Measurements from ENCODE around the gene ACTN1. TPM values are rescaled to one million over a fixed set of nuclear protein-coding genes. Genes with fewer than 3 reads are reported as not detected.

The ACTN1 gene
- total RNA-seq, 4 donors from 2014 or later: 31.9 to 111 (median 76.1) TPM

GRCh38 chr14:68925373-68925772 lies 53.7 kb downstream of the ACTN1 start:
- intact Hi-C loops (cut with DNase I; ENCODE audit: low total_unique reads): no loop called here
- 96 to 98% methylated on average over 10 of the region's 10 CpGs for WGBS, 2 donors
- TF ChIP-seq POLR2A (IDR thresholded peaks at IDR 0.05) (no peak), CTCF (IDR thresholded peaks at IDR 0.05) (no peak)
- H3K4me3 ChIP-seq (ENCODE audit: low read depth, poor library complexity, severe bottlenecking): no peak overlapping the region
- no peak for DNase-seq (ENCODE audit: low spot score in 2 of 2)

- no peak for DNase-seq (ENCODE audit: low spot score in 2 of 2)
- 75 to 78% methylated on average over 12 of the region's 12 CpGs for WGBS, 2 donors
- TF ChIP-seq POLR2A (IDR thresholded peaks at IDR 0.05): no peak
- no peak for TF ChIP-seq CTCF (IDR thresholded peaks at IDR 0.05)
- H3K4me3 ChIP-seq (ENCODE audit: low read depth, poor library complexity, severe bottlenecking): no peak overlapping the region
- intact Hi-C loops (cut with DNase I; ENCODE audit: low total_unique reads): no loop called here
These were observed 54.6 kb downstream of the ACTN1 start for GRCh38 chr14:68924186-68925158.

DNA sequence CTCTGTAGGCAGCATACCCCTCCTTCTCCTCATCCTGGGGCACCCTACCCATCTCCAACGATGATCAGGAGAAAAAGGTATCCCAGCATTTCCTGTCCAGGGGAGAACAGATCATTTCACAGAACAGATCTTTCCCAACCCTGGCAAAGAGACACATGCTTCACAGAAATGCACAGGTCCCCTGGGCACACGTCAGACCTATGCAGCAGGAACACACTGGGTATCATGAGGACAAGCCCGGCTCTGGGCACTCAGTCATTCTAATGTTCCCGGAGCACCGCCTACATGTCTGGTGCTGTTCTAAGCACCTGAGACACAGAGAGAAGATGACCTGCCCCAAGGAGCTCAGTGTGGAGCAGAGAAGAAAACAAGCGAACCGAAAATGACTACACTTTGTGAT lies 56.2 kb downstream of the ACTN1 start:
- TF ChIP-seq POLR2A (IDR thresholded peaks at IDR 0.05) (no peak), CTCF (IDR thresholded peaks at IDR 0.05) (no peak)
- no peak for DNase-seq (ENCODE audit: low spot score in 2 of 2)
- intact Hi-C loops (cut with DNase I; ENCODE audit: low total_unique reads): no loop called here
- H3K4me3 ChIP-seq (ENCODE audit: low read depth, poor library complexity, severe bottlenecking): no peak overlapping the region
- WGBS, 2 donors: 72 to 87% methylated on average over 7 of the region's 7 CpGs

GRCh38 chr14:68922201-68922621 lies 56.9 kb downstream of the ACTN1 start:
- 51 to 54% methylated on average over 4 to 6 of the region's 6 CpGs for WGBS, 2 donors
- TF ChIP-seq POLR2A (IDR thresholded peaks at IDR 0.05) (no peak), CTCF (IDR thresholded peaks at IDR 0.05) (no peak)
- no peak overlapping the region for H3K4me3 ChIP-seq (ENCODE audit: low read depth, poor library complexity, severe bottlenecking)
- intact Hi-C loops (cut with DNase I; ENCODE audit: low total_unique reads): no loop called here
- DNase-seq (ENCODE audit: low spot score in 2 of 2): no peak

DNA sequence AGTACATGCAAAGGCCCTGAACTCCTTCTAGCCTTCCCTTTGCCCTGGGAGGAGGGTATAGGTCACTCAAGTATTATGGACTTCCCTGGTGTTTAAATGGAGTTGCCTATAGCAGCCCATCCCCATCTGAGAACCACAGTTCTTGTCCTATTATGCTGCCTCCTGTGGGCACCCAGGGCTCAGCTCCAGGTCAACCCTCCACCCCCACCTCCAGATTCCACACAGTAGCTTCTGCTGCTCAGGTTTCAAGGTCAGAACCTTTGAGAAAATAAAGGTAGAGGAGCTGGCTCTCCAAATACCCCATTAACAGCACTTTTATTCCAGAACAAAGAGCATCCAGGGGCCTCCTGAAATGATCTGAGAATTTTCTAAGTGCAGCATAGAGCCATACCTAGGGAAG lies 57.4 kb downstream of the ACTN1 start:
- intact Hi-C loops (cut with DNase I; ENCODE audit: low total_unique reads): no loop called here
- no peak overlapping the region for H3K4me3 ChIP-seq (ENCODE audit: low read depth, poor library complexity, severe bottlenecking)
- no peak for DNase-seq (ENCODE audit: low spot score in 2 of 2)
- TF ChIP-seq POLR2A (IDR thresholded peaks at IDR 0.05) (no peak), CTCF (IDR thresholded peaks at IDR 0.05) (no peak)

Data from lower leg skin (tissue), 4 donors.